B cell (primary cell): Measurements from ENCODE around the gene LCN12.

Experiments used
- EZH2 ChIP-seq: IDR thresholded peaks from 2 replicates; pipeline ENCODE4 v1.6.1; 2012; ENCODE audit warnings: borderline replicate concordance, low read depth, mild to moderate bottlenecking, moderate library complexity, low read length; ENCODE audit not compliant: insufficient read depth, poor library complexity, severe bottlenecking
- TF ChIP-seq, protein P1 (sequence below): fragments of 200-600 bp; IDR thresholded peaks from one replicate; pipeline ENCODE4 v1.8.0; 2022; ENCODE audit warnings: antibody characterized with exemption, mild to moderate bottlenecking

DNA sequence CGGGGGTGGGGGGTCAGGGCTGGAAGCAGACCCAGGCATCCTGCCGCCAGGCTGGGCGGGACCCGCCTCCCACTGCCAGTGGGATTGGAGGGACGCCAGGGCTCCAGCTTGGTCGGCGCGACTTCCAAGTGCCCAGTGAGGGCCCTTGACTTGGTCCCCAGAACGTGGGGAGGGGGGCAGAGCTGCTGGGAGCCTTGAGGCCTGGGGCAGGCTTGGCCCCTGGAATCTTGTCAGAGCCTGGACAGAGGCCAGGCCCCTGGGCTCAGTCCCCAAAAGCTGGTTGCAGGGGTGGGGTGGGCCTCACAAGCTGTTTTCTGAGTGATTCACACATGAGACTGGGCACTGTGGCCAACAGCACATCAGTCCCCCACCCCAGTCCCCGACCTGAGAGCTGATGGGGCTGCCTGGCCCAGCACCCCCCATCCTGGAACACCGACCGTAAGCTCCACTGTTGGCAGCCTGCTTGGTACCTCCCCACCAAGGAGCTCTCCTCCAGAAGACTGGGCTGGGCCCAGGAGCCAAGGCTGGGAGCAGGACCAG is 43.8 kb downstream of the LCN12 start:
- TF ChIP-seq, protein P1, sequence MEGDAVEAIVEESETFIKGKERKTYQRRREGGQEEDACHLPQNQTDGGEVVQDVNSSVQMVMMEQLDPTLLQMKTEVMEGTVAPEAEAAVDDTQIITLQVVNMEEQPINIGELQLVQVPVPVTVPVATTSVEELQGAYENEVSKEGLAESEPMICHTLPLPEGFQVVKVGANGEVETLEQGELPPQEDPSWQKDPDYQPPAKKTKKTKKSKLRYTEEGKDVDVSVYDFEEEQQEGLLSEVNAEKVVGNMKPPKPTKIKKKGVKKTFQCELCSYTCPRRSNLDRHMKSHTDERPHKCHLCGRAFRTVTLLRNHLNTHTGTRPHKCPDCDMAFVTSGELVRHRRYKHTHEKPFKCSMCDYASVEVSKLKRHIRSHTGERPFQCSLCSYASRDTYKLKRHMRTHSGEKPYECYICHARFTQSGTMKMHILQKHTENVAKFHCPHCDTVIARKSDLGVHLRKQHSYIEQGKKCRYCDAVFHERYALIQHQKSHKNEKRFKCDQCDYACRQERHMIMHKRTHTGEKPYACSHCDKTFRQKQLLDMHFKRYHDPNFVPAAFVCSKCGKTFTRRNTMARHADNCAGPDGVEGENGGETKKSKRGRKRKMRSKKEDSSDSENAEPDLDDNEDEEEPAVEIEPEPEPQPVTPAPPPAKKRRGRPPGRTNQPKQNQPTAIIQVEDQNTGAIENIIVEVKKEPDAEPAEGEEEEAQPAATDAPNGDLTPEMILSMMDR: no peak
- TF ChIP-seq EZH2: no peak
